Thoracic aorta (tissue), 2 donors: ENCODE measurements around the gene ABCC1. TPM values are rescaled to one million over a fixed set of nuclear protein-coding genes. Genes with fewer than 3 reads are reported as not detected.

ENCODE experiments used
- ATAC-seq: fragments of 150-250 bp; one replicate; pipeline ENCODE4 v1.8.0; 2017; ENCODE audit warnings: low read depth; ENCODE audit not compliant: insufficient number of reproducible peaks, low FRiP score
- DNase-seq: peaks from one replicate; pipeline ENCODE4 v3.0.0-alpha.2; 2020; ENCODE audit warnings: low spot score
- H3K27ac ChIP-seq, 2 donors: fragments of 200-600 bp; sonication (generic); 1 replicate in 1 of 2; 2 replicates in 1 of 2; pipeline ENCODE4 v1.5.1; 2016; ENCODE audit warnings: mild to moderate bottlenecking in 2 of 2, moderate library complexity in 2 of 2
- H3K27me3 ChIP-seq: fragments of 200-600 bp; sonication (generic); replicated peaks from 2 replicates; pipeline ENCODE4 v1.6.0; 2016; ENCODE audit warnings: mild to moderate bottlenecking; ENCODE audit not compliant: insufficient read depth
- H3K36me3 ChIP-seq: fragments of 200-600 bp; sonication (generic); one replicate; pipeline ENCODE4 v1.5.1; 2016
- H3K4me1 ChIP-seq, 2 donors: fragments of 200-600 bp; sonication (generic); 1 replicate in 1 of 2; 2 replicates in 1 of 2; pipeline versions ENCODE4 v1.5.1 to v1.6.0; 2016; ENCODE audit warnings: low read depth in 2 of 2, mild to moderate bottlenecking in 1 of 2; ENCODE audit not compliant: control insufficient read depth in 1 of 2
- H3K4me3 ChIP-seq: fragments of 200-600 bp; sonication (generic); 2 replicates; pipeline ENCODE4 v1.5.1; 2016; ENCODE audit warnings: mild to moderate bottlenecking
- H3K9me3 ChIP-seq: fragments of 200-600 bp; sonication (generic); 2 replicates; pipeline ENCODE4 v1.5.1; 2016
- CTCF ChIP-seq: fragments of 200-600 bp; sonication (generic); IDR thresholded peaks from one replicate; pipeline ENCODE4 v1.5.1; 2019; ENCODE audit warnings: antibody characterized with exemption
- total RNA-seq, 2 donors: library from RNA; depleted of rRNA; stranded (reverse); fragments of >200 nt; gene quantifications; one replicate each; pipeline versions ENCODE4 v1.1.0 to v1.2.3, GENCODE V29; 2016

Gene ABCC1
- total RNA-seq, 2 donors from 2014 or later, result 89.2 to 94.9 TPM

GRCh38 chr16:16020291-16020690, 70.9 kb downstream of the ABCC1 start:
- peak overlapping the region in 1 of 2 donors; percentile 65 for H3K27ac ChIP-seq
- H3K27me3 ChIP-seq, result no peaks in the 10 kb centered on the region
- TF ChIP-seq CTCF, result no peak
- H3K4me3 ChIP-seq, result no peak overlapping the region
- ATAC-seq, result no peak
- DNase-seq, result no peak
- peaks cover 17% of the 10 kb centered on the region for H3K36me3 ChIP-seq
- peaks cover 40 to 100% of the 10 kb centered on the region in 2 donors for H3K4me1 ChIP-seq
- no peaks in the 10 kb centered on the region for H3K9me3 ChIP-seq

- H3K4me1 ChIP-seq, result peaks cover 39 to 98% of the 10 kb centered on the region in 2 donors
- H3K9me3 ChIP-seq, result no peaks in the 10 kb centered on the region
- no peak overlapping the region for H3K4me3 ChIP-seq
- no peak for TF ChIP-seq CTCF
- no peaks in the 10 kb centered on the region for H3K27me3 ChIP-seq
- ATAC-seq (no peak), DNase-seq (no peak)
- peak overlapping the region in 1 of 2 donors; percentile 77 for H3K27ac ChIP-seq
- peaks cover 17% of the 10 kb centered on the region for H3K36me3 ChIP-seq
These were observed 71.6 kb downstream of the ABCC1 start for GRCh38 chr16:16021020-16021419.

- H3K36me3 ChIP-seq, result peaks cover 11% of the 10 kb centered on the region
- no peaks in the 10 kb centered on the region for H3K9me3 ChIP-seq
- H3K4me1 ChIP-seq, result peaks cover 41 to 98% of the 10 kb centered on the region in 2 donors
- ATAC-seq, result no peak
- no peaks in the 10 kb centered on the region for H3K27me3 ChIP-seq
- H3K4me3 ChIP-seq, result no peak overlapping the region
- DNase-seq, result no peak
- peak overlapping the region; percentile 48 to 77 for H3K27ac ChIP-seq
- no peak for TF ChIP-seq CTCF
These were observed 72.2 kb downstream of the ABCC1 start for GRCh38 chr16:16021646-16021987.

- H3K27me3 ChIP-seq, result no peaks in the 10 kb centered on the region
- H3K9me3 ChIP-seq, result no peaks in the 10 kb centered on the region
- H3K27ac ChIP-seq, result peak overlapping the region; percentile 77 to 90
- H3K4me1 ChIP-seq, result peaks cover 41 to 98% of the 10 kb centered on the region in 2 donors
- ATAC-seq (peak; percentile 88), DNase-seq (peak; percentile 95)
- TF ChIP-seq CTCF, result no peak
- H3K4me3 ChIP-seq, result no peak overlapping the region
- peaks cover 7% of the 10 kb centered on the region for H3K36me3 ChIP-seq
These were observed 72.7 kb downstream of the ABCC1 start for GRCh38 chr16:16021988-16022682.

- Histone ChIP-seq H3K27ac (peak overlapping the region; percentile 77 to 90), H3K9me3 (no peaks in the 10 kb centered on the region), H3K4me3 (no peak overlapping the region), H3K27me3 (no peaks in the 10 kb centered on the region), H3K36me3 (peaks cover 7% of the 10 kb centered on the region), H3K4me1 (peaks cover 41 to 98% of the 10 kb centered on the region in 2 donors)
- no peak for TF ChIP-seq CTCF
- no peak for DNase-seq
- no peak for ATAC-seq
These were observed 73.3 kb downstream of the ABCC1 start for GRCh38 chr16:16022683-16023064.
